Measurements from ENCODE around the gene GIMAP8.

GRCh38 chr7:150430465-150431085 is 19.9 kb upstream of the GIMAP8 start:
- no peak for TF ChIP-seq EZH2 (IDR thresholded peaks at IDR 0.05)
- no peak for TF ChIP-seq POLR2AphosphoS5 (IDR thresholded peaks at IDR 0.05; ENCODE audit: borderline replicate concordance, low read depth, low read length)
- TF ChIP-seq FOXP2 (optimal IDR thresholded peaks at IDR 0.05; ENCODE audit: control extremely low read depth, extremely low read length, insufficient read depth), result no peak
